ENCODE results near the gene TRIM47.

TRIM47 gene

GRCh38 chr17:75920045-75920560 lies 41.7 kb upstream of the TRIM47 start:
- Histone ChIP-seq H3K36me3 (ENCODE audit: control insufficient read depth in 5 of 5, insufficient read depth in 5 of 5, low read length in 5 of 5) (peaks cover 0 to 33% (median 17%) of the 10 kb centered on the region in 5 donors), H3K4me1 (ENCODE audit: control insufficient read depth in 5 of 5, insufficient read depth in 5 of 5, low read length in 5 of 5) (peaks cover 0 to 5% (median 0%) of the 10 kb centered on the region in 5 donors), H3K9ac (ENCODE audit: low read length in 5 of 5) (no peak overlapping the region), H3K27ac (ENCODE audit: low read depth, low read length) (no peak overlapping the region), H3K4me3 (ENCODE audit: low read depth in 1 of 5, low read length in 5 of 5) (no peak overlapping the region), H3K9me3 (ENCODE audit: control insufficient read depth in 5 of 5, low read length in 5 of 5) (no peaks in the 10 kb centered on the region), H3K27me3 (ENCODE audit: control insufficient read depth in 5 of 5, insufficient read depth in 4 of 5, low read length in 5 of 5) (no peaks in the 10 kb centered on the region)

DNA sequence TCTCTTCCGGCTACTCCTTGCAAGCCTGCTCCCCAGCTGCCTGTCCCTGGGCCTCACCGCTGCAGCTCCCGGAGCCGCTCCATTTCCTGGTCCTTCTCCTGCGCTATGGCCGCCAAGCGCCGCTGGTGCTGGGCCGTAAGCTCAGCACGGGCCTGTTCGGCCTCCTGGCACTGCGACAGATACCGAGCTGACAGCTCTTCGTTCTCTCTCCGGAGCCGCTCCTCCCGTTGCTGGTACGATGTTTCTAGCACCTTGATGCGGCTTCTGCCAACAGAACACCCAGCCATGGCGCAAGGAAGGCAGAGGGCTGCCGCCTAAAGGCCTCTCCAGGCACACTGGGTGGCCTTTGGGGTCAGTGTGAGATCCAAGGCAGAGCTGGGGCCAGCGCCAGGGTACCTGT lies 41.2 kb upstream of the TRIM47 start:
- Histone ChIP-seq H3K4me1 (ENCODE audit: control insufficient read depth in 5 of 5, insufficient read depth in 5 of 5, low read length in 5 of 5) (peaks cover 0 to 5% (median 0%) of the 10 kb centered on the region in 5 donors), H3K9me3 (ENCODE audit: control insufficient read depth in 5 of 5, low read length in 5 of 5) (no peaks in the 10 kb centered on the region), H3K27ac (ENCODE audit: low read depth, low read length) (no peak overlapping the region), H3K9ac (ENCODE audit: low read length in 5 of 5) (no peak overlapping the region), H3K36me3 (ENCODE audit: control insufficient read depth in 5 of 5, insufficient read depth in 5 of 5, low read length in 5 of 5) (peaks cover 0 to 35% (median 20%) of the 10 kb centered on the region in 5 donors), H3K27me3 (ENCODE audit: control insufficient read depth in 5 of 5, insufficient read depth in 4 of 5, low read length in 5 of 5) (no peaks in the 10 kb centered on the region), H3K4me3 (ENCODE audit: low read depth in 1 of 5, low read length in 5 of 5) (no peak overlapping the region)

DNA sequence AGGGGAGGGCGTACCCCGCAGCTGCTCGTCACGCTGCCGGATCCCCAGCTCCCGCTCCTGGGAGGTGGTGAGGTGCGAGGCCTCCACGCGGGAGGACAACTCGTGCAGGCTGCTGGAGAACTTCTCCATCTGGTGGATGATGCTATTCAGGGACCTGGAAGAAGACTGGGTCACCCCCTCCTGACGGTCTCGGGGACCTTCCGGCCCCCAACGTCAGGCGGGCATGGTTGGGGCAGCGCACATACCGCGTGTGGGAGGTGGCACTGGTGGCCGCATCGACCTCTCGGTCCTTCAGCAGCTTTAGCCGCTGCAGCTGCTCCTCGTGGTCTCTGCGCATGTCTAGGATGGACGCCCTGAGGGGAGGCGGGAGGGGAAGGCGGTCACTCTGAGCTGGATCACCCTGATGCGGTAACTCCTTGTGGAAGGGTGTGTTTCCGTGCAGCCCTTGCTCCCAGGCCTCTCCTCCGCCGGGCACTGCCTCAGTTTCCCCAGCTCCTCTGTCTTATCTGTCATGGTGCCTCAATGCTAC lies 39.6 kb upstream of the TRIM47 start:
- H3K9ac ChIP-seq (ENCODE audit: low read length in 5 of 5), result no peak overlapping the region
- H3K4me1 ChIP-seq (ENCODE audit: control insufficient read depth in 5 of 5, insufficient read depth in 5 of 5, low read length in 5 of 5), result peaks cover 0 to 5% (median 0%) of the 10 kb centered on the region in 5 donors
- peaks cover 0 to 45% (median 26%) of the 10 kb centered on the region in 5 donors for H3K36me3 ChIP-seq (ENCODE audit: control insufficient read depth in 5 of 5, insufficient read depth in 5 of 5, low read length in 5 of 5)
- no peaks in the 10 kb centered on the region for H3K27me3 ChIP-seq (ENCODE audit: control insufficient read depth in 5 of 5, insufficient read depth in 4 of 5, low read length in 5 of 5)
- no peak overlapping the region for H3K4me3 ChIP-seq (ENCODE audit: low read depth in 1 of 5, low read length in 5 of 5)
- no peaks in the 10 kb centered on the region for H3K9me3 ChIP-seq (ENCODE audit: control insufficient read depth in 5 of 5, low read length in 5 of 5)
- no peak overlapping the region for H3K27ac ChIP-seq (ENCODE audit: low read depth, low read length)

- no peak overlapping the region for H3K9ac ChIP-seq (ENCODE audit: low read length in 5 of 5)
- H3K27me3 ChIP-seq (ENCODE audit: control insufficient read depth in 5 of 5, insufficient read depth in 4 of 5, low read length in 5 of 5), result no peaks in the 10 kb centered on the region
These were observed 38.9 kb upstream of the TRIM47 start for GRCh38 chr17:75917141-75917916.

GRCh38 chr17:75915268-75915667 lies 36.9 kb upstream of the TRIM47 start:
- peaks cover 0 to 53% (median 26%) of the 10 kb centered on the region in 5 donors for H3K36me3 ChIP-seq (ENCODE audit: control insufficient read depth in 5 of 5, insufficient read depth in 5 of 5, low read length in 5 of 5)
- H3K27ac ChIP-seq (ENCODE audit: low read depth, low read length), result no peak overlapping the region
- H3K9ac ChIP-seq (ENCODE audit: low read length in 5 of 5), result no peak overlapping the region
- no peaks in the 10 kb centered on the region for H3K27me3 ChIP-seq (ENCODE audit: control insufficient read depth in 5 of 5, insufficient read depth in 4 of 5, low read length in 5 of 5)
- H3K9me3 ChIP-seq (ENCODE audit: control insufficient read depth in 5 of 5, low read length in 5 of 5), result no peaks in the 10 kb centered on the region
- H3K4me3 ChIP-seq (ENCODE audit: low read depth in 1 of 5, low read length in 5 of 5), result no peak overlapping the region
- peaks cover 0 to 4% (median 0%) of the 10 kb centered on the region in 5 donors for H3K4me1 ChIP-seq (ENCODE audit: control insufficient read depth in 5 of 5, insufficient read depth in 5 of 5, low read length in 5 of 5)

More at GRCh38 chr17:75917141-75917916, 38.9 kb upstream of the TRIM47 start:
- Histone ChIP-seq H3K27ac (ENCODE audit: low read depth, low read length) (no peak overlapping the region), H3K4me1 (ENCODE audit: control insufficient read depth in 5 of 5, insufficient read depth in 5 of 5, low read length in 5 of 5) (peaks cover 0 to 5% (median 0%) of the 10 kb centered on the region in 5 donors), H3K36me3 (ENCODE audit: control insufficient read depth in 5 of 5, insufficient read depth in 5 of 5, low read length in 5 of 5) (peaks cover 0 to 42% (median 25%) of the 10 kb centered on the region in 5 donors), H3K9me3 (ENCODE audit: control insufficient read depth in 5 of 5, low read length in 5 of 5) (no peaks in the 10 kb centered on the region), H3K4me3 (ENCODE audit: low read depth in 1 of 5, low read length in 5 of 5) (no peak overlapping the region)

GRCh38 chr17:75914643-75915267 lies 36.4 kb upstream of the TRIM47 start:
- Histone ChIP-seq H3K9ac (ENCODE audit: low read length in 5 of 5) (no peak overlapping the region), H3K27ac (ENCODE audit: low read depth, low read length) (no peak overlapping the region), H3K9me3 (ENCODE audit: control insufficient read depth in 5 of 5, low read length in 5 of 5) (no peaks in the 10 kb centered on the region), H3K27me3 (ENCODE audit: control insufficient read depth in 5 of 5, insufficient read depth in 4 of 5, low read length in 5 of 5) (no peaks in the 10 kb centered on the region), H3K4me1 (ENCODE audit: control insufficient read depth in 5 of 5, insufficient read depth in 5 of 5, low read length in 5 of 5) (peaks cover 0 to 4% (median 0%) of the 10 kb centered on the region in 5 donors), H3K4me3 (ENCODE audit: low read depth in 1 of 5, low read length in 5 of 5) (no peak overlapping the region), H3K36me3 (ENCODE audit: control insufficient read depth in 5 of 5, insufficient read depth in 5 of 5, low read length in 5 of 5) (peaks cover 0 to 48% (median 24%) of the 10 kb centered on the region in 5 donors)

DNA sequence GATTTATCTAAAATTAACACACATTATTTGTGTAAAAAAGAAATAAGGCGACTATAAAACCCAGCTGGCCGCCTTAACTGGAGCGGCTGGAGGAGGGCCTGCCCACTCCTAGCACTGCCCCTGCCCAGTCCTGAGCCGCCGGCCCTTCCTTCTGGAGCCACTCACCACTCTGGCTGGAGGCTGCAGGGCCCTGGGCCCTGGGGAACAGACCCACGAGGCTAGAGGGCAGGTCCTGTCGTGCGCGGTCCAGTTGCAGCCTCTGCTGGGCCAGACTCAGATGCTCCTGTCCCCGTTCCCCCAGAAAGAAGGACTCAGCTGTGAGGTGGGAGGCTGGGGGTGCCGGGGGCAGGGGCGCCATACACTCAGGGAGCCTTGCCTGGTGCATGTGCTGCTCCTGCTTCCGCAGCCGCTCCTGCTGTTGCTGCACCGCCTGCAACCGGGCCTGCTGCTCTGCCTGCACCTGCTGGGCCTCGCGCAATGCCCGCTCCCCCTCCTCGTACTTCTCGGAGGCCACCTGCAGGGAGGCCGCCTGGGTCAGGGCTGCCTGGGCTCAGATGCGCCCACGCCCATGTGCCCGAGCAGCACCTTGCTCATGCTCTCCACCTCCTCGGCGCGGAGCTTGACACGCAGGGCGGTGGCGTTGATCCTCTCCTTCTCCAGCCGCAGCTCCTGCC lies 35.3 kb upstream of the TRIM47 start:
- no peaks in the 10 kb centered on the region for H3K27me3 ChIP-seq (ENCODE audit: control insufficient read depth in 5 of 5, insufficient read depth in 4 of 5, low read length in 5 of 5)
- H3K36me3 ChIP-seq (ENCODE audit: control insufficient read depth in 5 of 5, insufficient read depth in 5 of 5, low read length in 5 of 5), result peaks cover 0 to 41% (median 17%) of the 10 kb centered on the region in 5 donors
- H3K9me3 ChIP-seq (ENCODE audit: control insufficient read depth in 5 of 5, low read length in 5 of 5), result no peaks in the 10 kb centered on the region

DNA sequence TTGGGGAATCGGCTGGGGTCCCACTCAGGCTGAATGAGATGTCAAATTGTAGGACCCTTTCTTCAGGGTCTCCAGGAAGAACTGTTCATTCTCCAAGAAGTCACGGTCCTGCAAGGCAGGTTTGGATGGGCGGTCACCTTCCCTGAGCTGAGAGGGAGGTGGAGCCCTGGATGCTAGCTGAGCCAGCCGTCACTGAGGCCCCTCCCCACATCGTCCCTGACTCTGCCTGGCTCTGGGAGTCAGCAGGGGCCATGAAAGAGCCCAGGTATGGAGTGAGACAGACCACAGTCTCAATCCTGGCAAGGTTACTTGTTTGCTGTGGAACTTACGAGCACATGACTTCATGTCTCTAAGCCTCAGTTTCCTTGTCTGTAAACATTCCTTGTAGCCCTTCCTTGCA lies 32.3 kb upstream of the TRIM47 start:
- no peaks in the 10 kb centered on the region for H3K27me3 ChIP-seq (ENCODE audit: control insufficient read depth in 5 of 5, insufficient read depth in 4 of 5, low read length in 5 of 5)
- peaks cover 0 to 4% (median 0%) of the 10 kb centered on the region in 5 donors for H3K4me1 ChIP-seq (ENCODE audit: control insufficient read depth in 5 of 5, insufficient read depth in 5 of 5, low read length in 5 of 5)
- H3K27ac ChIP-seq (ENCODE audit: low read depth, low read length), result no peak overlapping the region
- H3K9ac ChIP-seq (ENCODE audit: low read length in 5 of 5), result no peak overlapping the region
- H3K4me3 ChIP-seq (ENCODE audit: low read depth in 1 of 5, low read length in 5 of 5), result no peak overlapping the region
- H3K36me3 ChIP-seq (ENCODE audit: control insufficient read depth in 5 of 5, insufficient read depth in 5 of 5, low read length in 5 of 5), result peaks cover 0 to 31% (median 12%) of the 10 kb centered on the region in 5 donors
- no peaks in the 10 kb centered on the region for H3K9me3 ChIP-seq (ENCODE audit: control insufficient read depth in 5 of 5, low read length in 5 of 5)

More for the DNA sequence above, 35.3 kb upstream of the TRIM47 start:
- Histone ChIP-seq H3K4me1 (ENCODE audit: control insufficient read depth in 5 of 5, insufficient read depth in 5 of 5, low read length in 5 of 5) (peaks cover 0 to 4% (median 0%) of the 10 kb centered on the region in 5 donors), H3K4me3 (ENCODE audit: low read depth in 1 of 5, low read length in 5 of 5) (no peak overlapping the region), H3K27ac (ENCODE audit: low read depth, low read length) (no peak overlapping the region), H3K9ac (ENCODE audit: low read length in 5 of 5) (no peak overlapping the region)

GRCh38 chr17:75909812-75910274 lies 31.5 kb upstream of the TRIM47 start:
- Histone ChIP-seq H3K27ac (ENCODE audit: low read depth, low read length) (no peak overlapping the region), H3K27me3 (ENCODE audit: control insufficient read depth in 5 of 5, insufficient read depth in 4 of 5, low read length in 5 of 5) (no peaks in the 10 kb centered on the region), H3K4me1 (ENCODE audit: control insufficient read depth in 5 of 5, insufficient read depth in 5 of 5, low read length in 5 of 5) (peaks cover 0 to 4% (median 0%) of the 10 kb centered on the region in 5 donors), H3K9ac (ENCODE audit: low read length in 5 of 5) (no peak overlapping the region), H3K9me3 (ENCODE audit: control insufficient read depth in 5 of 5, low read length in 5 of 5) (no peaks in the 10 kb centered on the region), H3K36me3 (ENCODE audit: control insufficient read depth in 5 of 5, insufficient read depth in 5 of 5, low read length in 5 of 5) (peaks cover 0 to 28% (median 10%) of the 10 kb centered on the region in 5 donors), H3K4me3 (ENCODE audit: low read depth in 1 of 5, low read length in 5 of 5) (no peak overlapping the region)
